Left hindlimb (tissue), 1 donor: ENCODE data around the gene REEP6.

Experiments used
- DNase-seq: peaks from one replicate; pipeline ENCODE4 v3.0.0-alpha.2; 2018

Gene REEP6

GRCh38 chr19:1457031-1457739, 33.8 kb upstream of the REEP6 start:
- DNase-seq: no peak

- DNase-seq: no peak
Measured at GRCh38 chr19:1457892-1458291, 33.1 kb upstream of the REEP6 start.

GRCh38 chr19:1459479-1459878, 31.5 kb upstream of the REEP6 start:
- DNase-seq: no peak

GRCh38 chr19:1460033-1460995, 30.7 kb upstream of the REEP6 start:
- DNase-seq: no peak

- no peak for DNase-seq
Measured at GRCh38 chr19:1461862-1462261, 29.1 kb upstream of the REEP6 start.

GRCh38 chr19:1465191-1466016, 25.6 kb upstream of the REEP6 start:
- no peak for DNase-seq

GRCh38 chr19:1466018-1466460, 24.9 kb upstream of the REEP6 start:
- DNase-seq: no peak

GRCh38 chr19:1466461-1467214, 24.3 kb upstream of the REEP6 start:
- DNase-seq: no peak

- no peak for DNase-seq
Measured at GRCh38 chr19:1467215-1467489, 23.8 kb upstream of the REEP6 start.

- no peak for DNase-seq
Measured at GRCh38 chr19:1467490-1468273, 23.3 kb upstream of the REEP6 start.

GRCh38 chr19:1468274-1468820, 22.6 kb upstream of the REEP6 start:
- DNase-seq: no peak

GRCh38 chr19:1468821-1469254, 22.1 kb upstream of the REEP6 start:
- no peak for DNase-seq

GRCh38 chr19:1469255-1470054, 21.5 kb upstream of the REEP6 start:
- no peak for DNase-seq

- DNase-seq: no peak
Measured at GRCh38 chr19:1470055-1470304, 21.0 kb upstream of the REEP6 start.

GRCh38 chr19:1470305-1471009, 20.5 kb upstream of the REEP6 start:
- no peak for DNase-seq

GRCh38 chr19:1471010-1471514, 19.9 kb upstream of the REEP6 start:
- DNase-seq: no peak

- DNase-seq: no peak
Measured at GRCh38 chr19:1471515-1472160, 19.3 kb upstream of the REEP6 start.

GRCh38 chr19:1472231-1473084, 18.5 kb upstream of the REEP6 start:
- no peak for DNase-seq
